Measurements from ENCODE around the gene CACNG5.

Gene CACNG5

GRCh38 chr17:66810951-66811682 lies 23.8 kb upstream of the CACNG5 start:
- Histone ChIP-seq H3K27me3 (ENCODE audit: insufficient read depth, poor library complexity, severe bottlenecking) (no peaks in the 10 kb centered on the region), H3K27ac (replicated peaks) (no peak overlapping the region), H3K4me3 (replicated peaks; ENCODE audit: insufficient read depth, low read length) (no peak overlapping the region)
- no peak for DNase-seq (ENCODE audit: low read depth in 1 of 2, low spot score in 1 of 2)
- no peak for TF ChIP-seq GABPA (IDR thresholded peaks at IDR 0.05; ENCODE audit: low read depth)
- no peak for TF ChIP-seq CTCF (IDR thresholded peaks at IDR 0.05; ENCODE audit: insufficient read depth, low read length)
- no peak for TF ChIP-seq SPI1 (IDR thresholded peaks at IDR 0.05; ENCODE audit: borderline replicate concordance, low read depth)
- TF ChIP-seq, protein P1, sequence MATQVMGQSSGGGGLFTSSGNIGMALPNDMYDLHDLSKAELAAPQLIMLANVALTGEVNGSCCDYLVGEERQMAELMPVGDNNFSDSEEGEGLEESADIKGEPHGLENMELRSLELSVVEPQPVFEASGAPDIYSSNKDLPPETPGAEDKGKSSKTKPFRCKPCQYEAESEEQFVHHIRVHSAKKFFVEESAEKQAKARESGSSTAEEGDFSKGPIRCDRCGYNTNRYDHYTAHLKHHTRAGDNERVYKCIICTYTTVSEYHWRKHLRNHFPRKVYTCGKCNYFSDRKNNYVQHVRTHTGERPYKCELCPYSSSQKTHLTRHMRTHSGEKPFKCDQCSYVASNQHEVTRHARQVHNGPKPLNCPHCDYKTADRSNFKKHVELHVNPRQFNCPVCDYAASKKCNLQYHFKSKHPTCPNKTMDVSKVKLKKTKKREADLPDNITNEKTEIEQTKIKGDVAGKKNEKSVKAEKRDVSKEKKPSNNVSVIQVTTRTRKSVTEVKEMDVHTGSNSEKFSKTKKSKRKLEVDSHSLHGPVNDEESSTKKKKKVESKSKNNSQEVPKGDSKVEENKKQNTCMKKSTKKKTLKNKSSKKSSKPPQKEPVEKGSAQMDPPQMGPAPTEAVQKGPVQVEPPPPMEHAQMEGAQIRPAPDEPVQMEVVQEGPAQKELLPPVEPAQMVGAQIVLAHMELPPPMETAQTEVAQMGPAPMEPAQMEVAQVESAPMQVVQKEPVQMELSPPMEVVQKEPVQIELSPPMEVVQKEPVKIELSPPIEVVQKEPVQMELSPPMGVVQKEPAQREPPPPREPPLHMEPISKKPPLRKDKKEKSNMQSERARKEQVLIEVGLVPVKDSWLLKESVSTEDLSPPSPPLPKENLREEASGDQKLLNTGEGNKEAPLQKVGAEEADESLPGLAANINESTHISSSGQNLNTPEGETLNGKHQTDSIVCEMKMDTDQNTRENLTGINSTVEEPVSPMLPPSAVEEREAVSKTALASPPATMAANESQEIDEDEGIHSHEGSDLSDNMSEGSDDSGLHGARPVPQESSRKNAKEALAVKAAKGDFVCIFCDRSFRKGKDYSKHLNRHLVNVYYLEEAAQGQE (IDR thresholded peaks at IDR 0.05; ENCODE audit: insufficient replicate concordance, low read depth) = no peak
- TF ChIP-seq POLR2AphosphoS5 (IDR thresholded peaks at IDR 0.05; ENCODE audit: low read depth) = no peak

GRCh38 chr17:66811683-66812054 lies 23.2 kb upstream of the CACNG5 start:
- Histone ChIP-seq H3K4me3 (replicated peaks; ENCODE audit: insufficient read depth, low read length) (no peak overlapping the region), H3K27ac (replicated peaks) (no peak overlapping the region), H3K27me3 (ENCODE audit: insufficient read depth, poor library complexity, severe bottlenecking) (no peaks in the 10 kb centered on the region)
- TF ChIP-seq, protein P1 (IDR thresholded peaks at IDR 0.05; ENCODE audit: insufficient replicate concordance, low read depth) = no peak
- TF ChIP-seq SPI1 (IDR thresholded peaks at IDR 0.05; ENCODE audit: borderline replicate concordance, low read depth) (no peak), POLR2AphosphoS5 (IDR thresholded peaks at IDR 0.05; ENCODE audit: low read depth) (no peak), GABPA (IDR thresholded peaks at IDR 0.05; ENCODE audit: low read depth) (no peak), CTCF (IDR thresholded peaks at IDR 0.05; ENCODE audit: insufficient read depth, low read length) (no peak)
- DNase-seq (ENCODE audit: low read depth in 1 of 2, low spot score in 1 of 2) = no peak

- no peak overlapping the region for H3K27ac ChIP-seq (replicated peaks)
- TF ChIP-seq CTCF (IDR thresholded peaks at IDR 0.05; ENCODE audit: insufficient read depth, low read length) = no peak
- TF ChIP-seq GABPA (IDR thresholded peaks at IDR 0.05; ENCODE audit: low read depth) = no peak
- no peak for TF ChIP-seq POLR2AphosphoS5 (IDR thresholded peaks at IDR 0.05; ENCODE audit: low read depth)
- TF ChIP-seq, protein P1 (IDR thresholded peaks at IDR 0.05; ENCODE audit: insufficient replicate concordance, low read depth) = no peak
- TF ChIP-seq SPI1 (IDR thresholded peaks at IDR 0.05; ENCODE audit: borderline replicate concordance, low read depth) = no peak
- H3K4me3 ChIP-seq (replicated peaks; ENCODE audit: insufficient read depth, low read length) = no peak overlapping the region
- DNase-seq (ENCODE audit: low read depth in 1 of 2, low spot score in 1 of 2) = no peak
- no peaks in the 10 kb centered on the region for H3K27me3 ChIP-seq (ENCODE audit: insufficient read depth, poor library complexity, severe bottlenecking)
Observed at GRCh38 chr17:66812571-66812970, 22.3 kb upstream of the CACNG5 start.
